Chondrocyte (in vitro differentiated cells): ENCODE measurements around the gene SERPINA12. TPM values are rescaled to one million over a fixed set of nuclear protein-coding genes. Genes with fewer than 3 reads are reported as not detected.
A peak's percentile ranks its signal among the peaks of the same experiment; 100 is the strongest.

Experiments
- DNase-seq: peaks from one replicate; pipeline ENCODE4 v3.0.0; 2021; ENCODE audit warnings: mixed read lengths, low spot score
- H3K27ac Mint-ChIP-seq: one replicate; pipeline ENCODE4 v1.8.0; 2021; ENCODE audit warnings: mild to moderate bottlenecking, moderate library complexity, mixed read lengths; ENCODE audit not compliant: unreplicated experiment
- H3K27me3 Mint-ChIP-seq: 2 replicates; pipeline ENCODE4 v1.8.0; 2021; ENCODE audit warnings: low read depth, mixed read lengths
- H3K36me3 Mint-ChIP-seq: 2 replicates; pipeline ENCODE4 v1.8.0; 2021; ENCODE audit warnings: low read depth, mixed read lengths
- H3K4me1 Mint-ChIP-seq: 2 replicates; pipeline ENCODE4 v1.8.0; 2021; ENCODE audit warnings: low read depth, mild to moderate bottlenecking, mixed read lengths
- H3K4me3 Mint-ChIP-seq: one replicate; pipeline ENCODE4 v1.8.0; 2021; ENCODE audit warnings: mild to moderate bottlenecking, moderate library complexity, mixed read lengths; ENCODE audit not compliant: unreplicated experiment
- H3K9me3 Mint-ChIP-seq: 2 replicates; pipeline ENCODE4 v1.8.0; 2021; ENCODE audit warnings: low read depth, mixed read lengths
- total RNA-seq: library from RNA; stranded (reverse); gene quantifications from 3 replicates; pipeline ENCODE4 v1.2.1, GENCODE V29; 2021
- TF ChIP-seq, protein P1 (sequence below): fragments of 200-600 bp; sonication (generic); IDR thresholded peaks from 2 replicates; pipeline ENCODE4 v1.5.0; 2021; ENCODE audit warnings: antibody characterized with exemption, mild to moderate bottlenecking, moderate library complexity

The SERPINA12 gene
- total RNA-seq, 1 donor from 2014 or later, result not detected

DNA sequence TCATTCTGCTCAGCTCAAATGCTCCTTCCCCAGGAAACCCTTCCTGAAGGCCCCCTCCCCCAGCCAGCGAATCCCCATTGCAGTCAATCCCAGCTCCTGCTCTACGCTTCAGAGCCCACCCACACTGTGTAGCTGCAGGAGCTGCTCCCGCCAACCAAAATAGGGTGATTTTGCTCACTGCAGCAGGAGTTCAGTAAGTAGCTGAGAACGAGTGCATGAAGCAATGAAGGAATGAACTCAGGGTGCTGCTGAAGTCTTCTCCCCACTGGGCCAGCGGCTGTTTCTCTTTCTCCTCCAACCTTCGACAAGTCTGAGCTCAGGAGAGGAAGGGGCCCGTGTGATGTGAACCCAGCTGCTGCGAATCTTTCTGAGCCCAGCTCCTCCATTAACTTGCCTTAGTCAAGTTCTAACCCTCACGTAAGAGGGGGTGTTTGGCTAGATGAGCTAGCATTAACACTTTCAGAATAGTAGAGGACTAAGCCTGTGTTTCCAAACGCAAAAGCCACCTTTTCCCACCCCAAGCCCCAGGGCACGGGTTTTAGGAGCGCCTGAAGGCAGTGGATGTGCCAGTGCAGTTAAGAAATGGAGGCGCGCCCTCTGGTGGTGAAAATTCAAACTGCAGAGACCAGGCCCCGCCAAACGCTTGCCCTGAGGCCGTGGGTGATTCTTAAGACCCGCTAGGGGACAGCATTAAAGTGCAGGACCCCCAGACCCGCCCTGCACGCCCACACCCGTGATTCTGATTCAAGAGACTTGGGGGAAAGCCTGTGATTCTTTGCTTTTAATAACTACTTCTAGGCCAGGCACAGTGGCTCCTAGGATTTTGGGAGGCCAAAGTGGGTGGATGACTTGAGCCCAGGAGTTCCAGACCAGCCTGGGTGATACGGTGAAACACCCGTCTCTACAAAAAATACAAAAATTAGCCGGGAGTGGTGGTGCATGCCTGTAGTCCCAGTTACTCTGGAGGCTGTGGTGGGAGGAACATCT, 40.0 kb upstream of the SERPINA12 start:
- Mint-ChIP-seq H3K9me3 (peaks cover 33% of the 10 kb centered on the region), H3K36me3 (peaks cover 4% of the 10 kb centered on the region), H3K27me3 (peaks cover 21% of the 10 kb centered on the region), H3K27ac (no peak overlapping the region), H3K4me3 (no peak overlapping the region), H3K4me1 (no peaks in the 10 kb centered on the region)
- no peak for DNase-seq
- TF ChIP-seq, protein P1, sequence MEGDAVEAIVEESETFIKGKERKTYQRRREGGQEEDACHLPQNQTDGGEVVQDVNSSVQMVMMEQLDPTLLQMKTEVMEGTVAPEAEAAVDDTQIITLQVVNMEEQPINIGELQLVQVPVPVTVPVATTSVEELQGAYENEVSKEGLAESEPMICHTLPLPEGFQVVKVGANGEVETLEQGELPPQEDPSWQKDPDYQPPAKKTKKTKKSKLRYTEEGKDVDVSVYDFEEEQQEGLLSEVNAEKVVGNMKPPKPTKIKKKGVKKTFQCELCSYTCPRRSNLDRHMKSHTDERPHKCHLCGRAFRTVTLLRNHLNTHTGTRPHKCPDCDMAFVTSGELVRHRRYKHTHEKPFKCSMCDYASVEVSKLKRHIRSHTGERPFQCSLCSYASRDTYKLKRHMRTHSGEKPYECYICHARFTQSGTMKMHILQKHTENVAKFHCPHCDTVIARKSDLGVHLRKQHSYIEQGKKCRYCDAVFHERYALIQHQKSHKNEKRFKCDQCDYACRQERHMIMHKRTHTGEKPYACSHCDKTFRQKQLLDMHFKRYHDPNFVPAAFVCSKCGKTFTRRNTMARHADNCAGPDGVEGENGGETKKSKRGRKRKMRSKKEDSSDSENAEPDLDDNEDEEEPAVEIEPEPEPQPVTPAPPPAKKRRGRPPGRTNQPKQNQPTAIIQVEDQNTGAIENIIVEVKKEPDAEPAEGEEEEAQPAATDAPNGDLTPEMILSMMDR, result peak; percentile 94

DNA sequence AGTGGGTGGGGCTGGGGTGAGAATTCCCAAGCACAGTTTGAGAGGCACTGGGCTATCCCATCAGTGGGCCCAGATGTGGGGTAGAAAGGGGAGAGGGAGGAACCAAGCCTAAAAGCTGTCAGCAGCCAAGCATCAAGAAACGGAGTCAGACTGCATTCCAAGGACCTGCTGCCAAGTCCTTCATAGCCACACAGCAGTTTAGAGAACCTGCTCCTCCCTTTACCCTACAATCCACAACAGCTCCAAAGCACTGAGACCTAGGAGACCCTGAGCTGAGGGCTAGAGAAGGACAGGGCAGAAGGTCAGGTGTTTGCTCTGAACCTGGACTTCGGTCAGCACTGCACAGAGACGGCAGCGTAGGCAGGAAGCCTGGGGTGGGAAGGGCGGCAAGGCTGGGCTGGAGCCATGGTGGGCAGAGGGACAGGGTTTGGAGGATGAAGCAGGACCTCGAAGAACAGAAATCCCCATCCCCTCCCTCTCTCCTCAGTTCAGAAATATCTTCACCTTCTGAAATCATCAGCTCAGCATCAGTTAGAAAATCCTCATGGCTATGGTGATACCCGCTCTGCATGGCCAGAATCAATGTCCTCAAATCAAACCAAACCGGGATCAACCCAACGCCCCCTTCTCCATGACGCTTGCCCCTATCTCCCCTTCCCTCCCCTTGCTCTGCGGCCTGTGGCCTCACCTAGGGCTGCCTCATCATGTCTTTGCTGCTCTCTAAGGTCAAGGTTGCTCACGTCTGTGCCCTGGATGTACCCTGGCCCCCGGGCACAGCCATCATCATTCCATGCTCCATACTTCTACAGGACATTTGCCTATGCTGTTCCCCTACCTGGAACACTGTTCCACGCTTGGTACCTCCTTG, 39.1 kb upstream of the SERPINA12 start:
- Mint-ChIP-seq H3K36me3 (peaks cover 2% of the 10 kb centered on the region), H3K27me3 (peaks cover 19% of the 10 kb centered on the region), H3K27ac (no peak overlapping the region), H3K4me3 (no peak overlapping the region), H3K4me1 (no peaks in the 10 kb centered on the region), H3K9me3 (peaks cover 24% of the 10 kb centered on the region)
- TF ChIP-seq, protein P1, result no peak
- no peak for DNase-seq

DNA sequence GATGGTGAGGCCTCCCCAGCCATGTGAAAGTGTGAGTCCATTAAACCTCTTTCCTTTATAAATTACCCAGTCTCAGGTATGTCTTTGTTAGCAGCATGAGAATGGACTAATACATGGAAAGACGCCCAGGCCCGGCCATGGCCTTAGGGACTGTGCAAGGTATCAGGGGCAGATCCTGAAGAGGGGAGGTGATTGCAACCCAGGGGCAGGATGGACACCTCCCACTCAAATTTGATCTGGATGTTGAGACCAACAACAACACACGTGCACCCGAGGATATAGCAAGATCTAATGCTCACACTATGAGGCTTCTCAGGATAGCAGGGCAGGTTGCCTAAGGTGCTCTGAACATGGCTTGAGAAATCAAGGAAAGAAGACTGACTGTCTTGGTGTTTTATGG, 38.5 kb upstream of the SERPINA12 start:
- TF ChIP-seq, protein P1, result no peak
- no peak overlapping the region for H3K4me3 Mint-ChIP-seq
- no peaks in the 10 kb centered on the region for H3K36me3 Mint-ChIP-seq
- no peak for DNase-seq
- no peaks in the 10 kb centered on the region for H3K4me1 Mint-ChIP-seq
- no peak overlapping the region for H3K27ac Mint-ChIP-seq
- H3K27me3 Mint-ChIP-seq, result peaks cover 16% of the 10 kb centered on the region
- H3K9me3 Mint-ChIP-seq, result peaks cover 21% of the 10 kb centered on the region

DNA sequence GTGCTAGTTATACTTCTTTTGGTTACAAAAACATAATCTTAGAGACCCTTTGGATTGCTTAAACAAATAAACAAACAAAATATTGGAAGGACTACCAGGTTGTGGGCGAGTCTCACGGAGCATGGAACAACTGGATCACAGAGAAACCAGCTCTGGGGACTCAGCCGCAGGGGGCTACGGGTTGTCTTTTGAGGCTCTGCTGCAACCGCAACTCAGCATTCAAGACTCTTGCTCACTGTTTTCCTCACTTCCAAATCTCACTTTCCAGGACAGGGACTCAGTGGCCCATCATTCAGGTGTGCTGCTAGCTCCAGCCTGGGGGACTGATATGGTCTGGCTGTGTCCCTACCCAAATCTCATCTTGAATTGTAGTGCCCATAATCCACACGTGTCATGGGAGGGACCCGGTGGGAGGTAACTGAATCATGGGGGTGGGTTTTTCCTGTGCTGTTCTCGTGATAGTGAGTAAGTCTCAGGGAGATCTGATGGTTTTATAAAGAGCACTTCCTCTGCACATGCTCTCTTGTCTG, 37.9 kb upstream of the SERPINA12 start:
- TF ChIP-seq, protein P1, result no peak
- Mint-ChIP-seq H3K36me3 (no peaks in the 10 kb centered on the region), H3K9me3 (peaks cover 16% of the 10 kb centered on the region), H3K4me1 (peaks cover 3% of the 10 kb centered on the region), H3K4me3 (no peak overlapping the region), H3K27ac (no peak overlapping the region), H3K27me3 (peaks cover 11% of the 10 kb centered on the region)
- no peak for DNase-seq
